IMR-90 (cell line): Measurements from ENCODE around the gene CHAT. TPM values are rescaled to one million over a fixed set of nuclear protein-coding genes. Genes with fewer than 3 reads are reported as not detected.

Source experiments
- ATAC-seq: fragments of 200-7000 bp; cut with Tn5 transposase; 2 replicates; pipeline ENCODE4 v1.9.1; 2020; ENCODE audit warnings: low read depth, mild to moderate bottlenecking, moderate library complexity
- BruUV-seq: library from RNA; stranded (reverse); fragments of 400-500 nt; replicated peaks from 2 replicates; lab custom pipeline; 2021; lab: Mats Ljungman, UMichigan
- CTCF ChIA-PET: fragments of 300-600 bp; formaldehyde crosslinking; extraction: SDS; loops from one replicate; lab custom pipeline; 2021; ENCODE audit warnings: antibody characterized with exemption; lab: Yijun Ruan, JAX
- POLR2A ChIA-PET: fragments of 300-600 bp; sonication (Branson Sonifier 250); formaldehyde crosslinking; loops from one replicate; lab custom pipeline; 2022; ENCODE audit warnings: antibody characterized with exemption; ENCODE audit not compliant: unreplicated experiment; lab: Charles Lee
- DNase-seq: peaks from one replicate; pipeline ENCODE4 v3.0.0; 2013
- H2AFZ ChIP-seq: replicated peaks from 2 replicates; pipeline ENCODE3; 2013; ENCODE audit warnings: low read length, mild to moderate bottlenecking; ENCODE audit not compliant: poor library complexity
- H2AK5ac ChIP-seq: 2 replicates; pipeline ENCODE4 v1.6.1; 2013; ENCODE audit warnings: low read depth, low read length, inconsistent platforms
- H2AK9ac ChIP-seq: replicated peaks from 2 replicates; pipeline ENCODE3; 2013; ENCODE audit warnings: mild to moderate bottlenecking, low read depth, low read length, moderate library complexity; ENCODE audit not compliant: poor library complexity
- H2BK120ac ChIP-seq: 2 replicates; pipeline ENCODE4 v1.6.1; 2013; ENCODE audit warnings: low read depth, low read length, inconsistent platforms
- H2BK15ac ChIP-seq: 3 replicates; pipeline ENCODE4 v1.6.1; 2013; ENCODE audit warnings: low read depth, low read length, inconsistent platforms
- H2BK20ac ChIP-seq: 2 replicates; pipeline ENCODE4 v1.6.1; 2013; ENCODE audit warnings: low read depth, mild to moderate bottlenecking, inconsistent platforms, low read length, moderate library complexity
- H2BK5ac ChIP-seq: 2 replicates; pipeline ENCODE4 v1.6.1; 2013; ENCODE audit warnings: mild to moderate bottlenecking, low read depth, low read length, inconsistent platforms; ENCODE audit not compliant: poor library complexity, severe bottlenecking
- H3K14ac ChIP-seq: replicated peaks from 2 replicates; pipeline ENCODE4 v1.6.1; 2013; ENCODE audit warnings: low read depth, low read length, inconsistent platforms
- H3K18ac ChIP-seq: 2 replicates; pipeline ENCODE4 v1.6.1; 2013; ENCODE audit warnings: low read depth, low read length, control low read depth
- H3K23ac ChIP-seq: 2 replicates; pipeline ENCODE4 v1.6.1; 2013; ENCODE audit warnings: low read depth, low read length, inconsistent platforms
- H3K27ac ChIP-seq: 2 replicates; pipeline ENCODE4 v1.5.1; 2013; ENCODE audit warnings: mild to moderate bottlenecking, control low read depth, low read length; ENCODE audit not compliant: insufficient read depth
- H3K27me3 ChIP-seq: 2 replicates; pipeline ENCODE4 v1.6.1; 2013; ENCODE audit warnings: low read length; ENCODE audit not compliant: control insufficient read depth, insufficient read depth
- H3K36me3 ChIP-seq: 2 replicates; pipeline ENCODE4 v1.6.1; 2013; ENCODE audit warnings: low read length, mixed read lengths; ENCODE audit not compliant: control insufficient read depth, insufficient read depth
- H3K4ac ChIP-seq: 2 replicates; pipeline ENCODE4 v1.6.1; 2013; ENCODE audit warnings: low read depth, low read length, inconsistent platforms
- H3K4me1 ChIP-seq: 2 replicates; pipeline ENCODE4 v1.6.1; 2013; ENCODE audit warnings: low read length, mixed read lengths; ENCODE audit not compliant: control insufficient read depth, insufficient read depth
- H3K4me2 ChIP-seq: 2 replicates; pipeline ENCODE4 v1.6.1; 2013; ENCODE audit warnings: low read depth, mild to moderate bottlenecking, control low read depth, low read length, moderate library complexity
- H3K4me3 ChIP-seq: 2 replicates; pipeline ENCODE4 v1.5.1; 2013; ENCODE audit warnings: low read depth, mild to moderate bottlenecking, control low read depth, low read length, moderate library complexity; ENCODE audit not compliant: insufficient read depth
- H3K56ac ChIP-seq: 2 replicates; pipeline ENCODE4 v1.6.1; 2013; ENCODE audit warnings: low read length, inconsistent platforms; ENCODE audit not compliant: insufficient read depth; ENCODE audit errors: extremely low read depth
- H3K79me1 ChIP-seq, 2 experiments: 2 replicates each; pipeline ENCODE4 v1.6.1; 2013; ENCODE audit warnings: low read length in 2 of 2, inconsistent platforms in 1 of 2, low read depth in 1 of 2
- H3K9ac ChIP-seq: 2 replicates; pipeline ENCODE4 v1.6.1; 2013; ENCODE audit warnings: low read depth, low read length, control low read depth
- H3K9me1 ChIP-seq: 2 replicates; pipeline ENCODE4 v1.6.1; 2013; ENCODE audit warnings: low read length, inconsistent platforms; ENCODE audit not compliant: insufficient read depth
- H3K9me3 ChIP-seq: 2 replicates; pipeline ENCODE4 v1.6.1; 2013; ENCODE audit warnings: low read length; ENCODE audit not compliant: control insufficient read depth, insufficient read depth
- H4K20me1 ChIP-seq: 2 replicates; pipeline ENCODE4 v1.6.1; 2013; ENCODE audit warnings: low read length, inconsistent platforms; ENCODE audit not compliant: insufficient read depth
- H4K5ac ChIP-seq: 2 replicates; pipeline ENCODE4 v1.6.1; 2013; ENCODE audit warnings: mild to moderate bottlenecking, low read depth, low read length, control low read depth
- H4K8ac ChIP-seq, 2 experiments: 2 replicates each; pipeline ENCODE4 v1.6.1; 2013; ENCODE audit warnings: low read depth in 2 of 2, low read length in 2 of 2, control low read depth in 1 of 2, inconsistent platforms in 1 of 2
- H4K91ac ChIP-seq: 2 replicates; pipeline ENCODE4 v1.6.1; 2013; ENCODE audit warnings: low read depth, low read length, inconsistent platforms; ENCODE audit not compliant: insufficient read depth
- MAFK ChIP-seq: IDR thresholded peaks from 2 replicates; pipeline ENCODE4 v1.6.1; 2012; ENCODE audit warnings: low read depth, low read length, improper control_type of control experiment
- MAZ ChIP-seq: IDR thresholded peaks from 2 replicates; pipeline ENCODE4 v1.6.1; 2012; ENCODE audit warnings: low read depth, mild to moderate bottlenecking, low read length, improper control_type of control experiment, moderate library complexity, borderline replicate concordance
- POLR2A ChIP-seq: IDR thresholded peaks from 2 replicates; pipeline ENCODE4 v1.6.1; 2012; ENCODE audit warnings: mild to moderate bottlenecking, low read depth, low read length
- RFX5 ChIP-seq: IDR thresholded peaks from 2 replicates; pipeline ENCODE4 v1.8.0; 2012; ENCODE audit warnings: low read depth, mild to moderate bottlenecking, low read length, moderate library complexity
- SMC3 ChIP-seq: fragments of 150-350 bp; IDR thresholded peaks from 2 replicates; pipeline ENCODE4 v1.6.1; 2016; ENCODE audit warnings: low read depth, mild to moderate bottlenecking, antibody characterized with exemption, low read length, moderate library complexity
- WGBS, 2 experiments: methylation state at CpG; one replicate each; pipeline versions ENCODE4 v1.1.5 to v1.1.7; 2013; ENCODE audit warnings: missing lambda C conversion rate in 2 of 2; ENCODE audit not compliant: insufficient read length in 1 of 2; ENCODE audit errors: extremely low coverage in 2 of 2; 5-methylcytosine and 5-hydroxymethylcytosine counted together
- dilution Hi-C: fragments of 300-500 bp; cut with HindIII; formaldehyde crosslinking; loops from one replicate; pipeline ENCODE4 v1.14.3; 2018; ENCODE audit warnings: low sequenced_read_pairs; ENCODE audit not compliant: unreplicated experiment
- in situ Hi-C: fragments of 300-500 bp; cut with MboI; formaldehyde crosslinking; loops from 3 replicates; pipeline ENCODE4 v1.14.3; 2019; ENCODE audit warnings: low sequenced_read_pairs, inconsistent platforms, mixed read lengths
- intact Hi-C: fragments of 100-400 bp; cut with micrococcal nuclease; formaldehyde crosslinking; loops from 2 replicates; pipeline ENCODE4 v1.10.0; 2022
- polyA plus RNA-seq, 3 experiments: library from polyadenylated mRNA; depleted of rRNA; stranded (reverse); fragments of >200 nt; gene quantifications; 2 replicates each; pipeline ENCODE4 v1.2.3, GENCODE V29; 2012; ENCODE audit warnings: low replicate concordance in 1 of 3
- total RNA-seq: library from RNA; depleted of rRNA; stranded (reverse); fragments of >200 nt; gene quantifications from 2 replicates; pipeline ENCODE4 v1.2.3, GENCODE V29; 2012
- TF ChIP-seq, protein P1 (sequence below): fragments of 150-350 bp; IDR thresholded peaks from 2 replicates; pipeline ENCODE4 v1.6.1; 2016; ENCODE audit warnings: low read depth, mild to moderate bottlenecking, low read length, moderate library complexity, borderline replicate concordance
- TF ChIP-seq, protein P2 (sequence below): fragments of 150-350 bp; IDR thresholded peaks from 2 replicates; pipeline ENCODE4 v1.6.1; 2017; ENCODE audit warnings: mild to moderate bottlenecking, antibody characterized with exemption, low read length, low read depth

CHAT gene
- total and polyA plus RNA-seq, 2 of the 4 experiments (the other 2 are of a cell fraction): not detected

- H3K27me3 ChIP-seq: peaks cover 57% of the 10 kb centered on the region
- no peak for ATAC-seq
- BruUV-seq: no TSS peak
Measured at GRCh38 chr10:49619613-49620012, 5.8 kb downstream of the CHAT start.

More at GRCh38 chr10:49619613-49620012, 5.8 kb downstream of the CHAT start:
- no peak for TF ChIP-seq POLR2A
- TF ChIP-seq, protein P1, sequence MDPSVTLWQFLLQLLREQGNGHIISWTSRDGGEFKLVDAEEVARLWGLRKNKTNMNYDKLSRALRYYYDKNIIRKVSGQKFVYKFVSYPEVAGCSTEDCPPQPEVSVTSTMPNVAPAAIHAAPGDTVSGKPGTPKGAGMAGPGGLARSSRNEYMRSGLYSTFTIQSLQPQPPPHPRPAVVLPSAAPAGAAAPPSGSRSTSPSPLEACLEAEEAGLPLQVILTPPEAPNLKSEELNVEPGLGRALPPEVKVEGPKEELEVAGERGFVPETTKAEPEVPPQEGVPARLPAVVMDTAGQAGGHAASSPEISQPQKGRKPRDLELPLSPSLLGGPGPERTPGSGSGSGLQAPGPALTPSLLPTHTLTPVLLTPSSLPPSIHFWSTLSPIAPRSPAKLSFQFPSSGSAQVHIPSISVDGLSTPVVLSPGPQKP: no peak
- no peak for TF ChIP-seq RFX5
- TF ChIP-seq MAFK: no peak
- TF ChIP-seq, protein P2, sequence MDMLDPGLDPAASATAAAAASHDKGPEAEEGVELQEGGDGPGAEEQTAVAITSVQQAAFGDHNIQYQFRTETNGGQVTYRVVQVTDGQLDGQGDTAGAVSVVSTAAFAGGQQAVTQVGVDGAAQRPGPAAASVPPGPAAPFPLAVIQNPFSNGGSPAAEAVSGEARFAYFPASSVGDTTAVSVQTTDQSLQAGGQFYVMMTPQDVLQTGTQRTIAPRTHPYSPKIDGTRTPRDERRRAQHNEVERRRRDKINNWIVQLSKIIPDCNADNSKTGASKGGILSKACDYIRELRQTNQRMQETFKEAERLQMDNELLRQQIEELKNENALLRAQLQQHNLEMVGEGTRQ: no peak
- TF ChIP-seq MAZ: no peak
- TF ChIP-seq SMC3: no peak
- no peak overlapping the region for H3K4ac ChIP-seq
- no peak overlapping the region for H4K5ac ChIP-seq
- in situ Hi-C loops: no loop called here
- no peak overlapping the region for H3K9ac ChIP-seq
- dilution Hi-C loops: no loop called here
- H3K56ac ChIP-seq: no peak overlapping the region
- H3K4me2 ChIP-seq: no peak overlapping the region
- ChIA-PET POLR2A (no interaction called here), CTCF (no interaction called here)
- no peak overlapping the region for H2BK15ac ChIP-seq
- H3K27ac ChIP-seq: no peak overlapping the region
- no peaks in the 10 kb centered on the region for H4K20me1 ChIP-seq
- H3K4me1 ChIP-seq: no peaks in the 10 kb centered on the region
- H3K14ac ChIP-seq: no peak overlapping the region
- no peak overlapping the region for H4K8ac ChIP-seq
- H3K4me3 ChIP-seq: no peak overlapping the region
- no peak for DNase-seq
- no peak overlapping the region for H2AK9ac ChIP-seq
- no peak overlapping the region for H2BK20ac ChIP-seq
- no peak overlapping the region for H2BK5ac ChIP-seq
- no peaks in the 10 kb centered on the region for H3K9me3 ChIP-seq
- H2AFZ ChIP-seq: no peak overlapping the region
- intact Hi-C loops: no loop called here
- H4K91ac ChIP-seq: no peak overlapping the region
- 0% methylated on average over 1 of the region's 10 CpGs; no CpG with 5 or more reads in 1 of the 2 experiments for WGBS, 2 experiments
- no peaks in the 10 kb centered on the region for H3K79me1 ChIP-seq
- H3K23ac ChIP-seq: no peak overlapping the region
- H2BK120ac ChIP-seq: no peak overlapping the region
- H3K36me3 ChIP-seq: no peaks in the 10 kb centered on the region
- H2AK5ac ChIP-seq: no peak overlapping the region
- H3K9me1 ChIP-seq: 0 out of 2 replicates have a peak, but pooled peaks cover 2% of the 10 kb centered on the region
- no peak overlapping the region for H3K18ac ChIP-seq
